ENCODE data around the gene S100B. TPM values are rescaled to one million over a fixed set of nuclear protein-coding genes. Genes with fewer than 3 reads are reported as not detected.

The S100B gene
- total and polyA plus RNA-seq, 2 of the 8 experiments (the other 6 are each of a cell fraction or from before 2014, with no cell fraction given) = 0.36 to 0.69 TPM

DNA sequence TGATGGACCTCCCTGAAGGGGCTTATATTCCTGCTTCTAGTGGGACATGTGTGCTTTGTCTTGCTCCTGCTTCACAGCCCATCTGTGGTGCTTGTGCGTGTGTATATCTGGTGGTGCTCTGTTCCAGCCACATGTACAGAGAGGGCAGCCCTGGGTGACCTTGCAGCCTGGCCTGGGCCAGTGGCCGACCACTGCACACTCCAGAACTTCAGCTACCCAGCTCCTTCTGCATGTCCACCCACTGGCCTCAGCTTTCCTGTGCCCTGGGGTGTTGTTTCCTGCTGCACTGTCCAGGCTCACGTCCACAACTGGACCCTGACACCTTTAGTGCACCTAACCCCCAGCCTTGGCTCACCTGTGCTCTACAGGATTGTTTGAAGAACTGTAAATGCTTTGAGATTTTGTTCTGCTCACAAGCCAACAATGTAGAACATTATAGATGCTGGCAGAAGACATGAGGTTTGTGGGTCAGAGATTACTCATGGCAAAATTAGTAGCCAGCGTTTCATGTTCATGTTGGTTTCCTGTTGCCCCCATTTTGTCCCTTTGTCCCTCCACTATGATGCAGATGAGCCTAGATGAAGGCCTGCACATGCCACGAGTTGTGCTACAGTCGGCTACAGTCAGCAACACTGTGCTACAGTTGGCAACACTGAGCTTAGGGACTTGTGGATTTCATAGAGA lies 5.3 kb upstream of the S100B start:
- Histone ChIP-seq H2BK12ac (ENCODE audit: low read depth, low read length) (no peak overlapping the region), H3K56ac (replicated peaks; ENCODE audit: insufficient read length, low read depth, low read length) (no peak overlapping the region), H3K4me2 (ENCODE audit: insufficient read depth in 1 of 2, low read depth in 2 of 2, low read length in 2 of 2) (no peak overlapping the region)

More for the DNA sequence above, 5.3 kb upstream of the S100B start:
- no peak overlapping the region for H3K14ac ChIP-seq (ENCODE audit: insufficient read length)
- no peak overlapping the region for H4K5ac ChIP-seq (ENCODE audit: insufficient read length, low read depth, low read length)
- WGBS, 2 experiments (ENCODE audit: extremely low coverage in 1 of 2, insufficient coverage in 1 of 2, insufficient read length in 1 of 2, insufficient replicate concordance in 2 of 2, low coverage in 1 of 2, low lambda C conversion rate in 2 of 2, missing lambda C conversion rate in 1 of 2) = 91% methylated on average over 6 of the region's 6 CpGs; no CpG with 5 or more reads in 1 of the 2 experiments
- H2AFZ ChIP-seq (ENCODE audit: low read length) = no peak overlapping the region
- FAIRE-seq (no peak), DNase-seq (ENCODE audit: low read depth in 1 of 2, low spot score in 2 of 2) (no peak)
- no peaks in the 10 kb centered on the region for H3K27me3 ChIP-seq (replicated peaks in 1 of 4; ENCODE audit: control insufficient read depth in 3 of 4, extremely low read depth in 1 of 4, insufficient read depth in 3 of 4, low read length in 3 of 4)
- no peak overlapping the region for H2BK20ac ChIP-seq (ENCODE audit: low read length)
- no peak overlapping the region for H4K91ac ChIP-seq (replicated peaks; ENCODE audit: insufficient read length, low read length)
- no peak overlapping the region for H3K18ac ChIP-seq (ENCODE audit: extremely low read depth, low read length)
- no peaks in the 10 kb centered on the region for H3K79me1 ChIP-seq (ENCODE audit: low read depth, low read length)
- CTCF ChIA-PET (ENCODE audit: partially characterized antibody) = no interaction called here
- no peaks in the 10 kb centered on the region for H4K20me1 ChIP-seq (replicated peaks in 1 of 2; ENCODE audit: control insufficient read depth in 1 of 2, insufficient read depth in 2 of 2, low read length in 2 of 2)
- peaks cover 0 to 5% (median 1%) of the 10 kb centered on the region in 4 experiments; a peak in 3 of 7 replicates for H3K4me1 ChIP-seq (replicated peaks in 1 of 4; ENCODE audit: control insufficient read depth in 3 of 4, insufficient read depth in 4 of 4, low read length in 3 of 4)
- H2AK5ac ChIP-seq (ENCODE audit: low read depth, low read length) = no peak overlapping the region
- H2BK5ac ChIP-seq (ENCODE audit: low read depth, low read length) = no peak overlapping the region
- H3K36me3 ChIP-seq (ENCODE audit: control insufficient read depth in 2 of 4, insufficient read depth in 4 of 4, low read length in 3 of 4) = no peaks in the 10 kb centered on the region
- POLR2A ChIA-PET (ENCODE audit: partially characterized antibody) = no interaction called here
- no peak overlapping the region for H3K9ac ChIP-seq (replicated peaks in 1 of 4; ENCODE audit: extremely low read depth in 1 of 4, low read depth in 3 of 4, low read length in 3 of 4)
- H3K27ac ChIP-seq (ENCODE audit: low read depth, low read length) = no peak overlapping the region
- no peak for TF ChIP-seq FOSL1 (IDR thresholded peaks at IDR 0.05; ENCODE audit: insufficient read depth, low read depth, low read length)
- no peak for TF ChIP-seq JUND (IDR thresholded peaks at IDR 0.05; ENCODE audit: low read length)
- TF ChIP-seq BACH1 (IDR thresholded peaks at IDR 0.05; ENCODE audit: low read length) = no peak
- TF ChIP-seq, protein P1, sequence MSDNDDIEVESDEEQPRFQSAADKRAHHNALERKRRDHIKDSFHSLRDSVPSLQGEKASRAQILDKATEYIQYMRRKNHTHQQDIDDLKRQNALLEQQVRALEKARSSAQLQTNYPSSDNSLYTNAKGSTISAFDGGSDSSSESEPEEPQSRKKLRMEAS (IDR thresholded peaks at IDR 0.05) = no peak
- TF ChIP-seq CHD1 (IDR thresholded peaks at IDR 0.05; ENCODE audit: low read depth, low read length) = no peak
- TF ChIP-seq CREB1 (IDR thresholded peaks at IDR 0.05) = no peak
- no peak for TF ChIP-seq SUZ12 (IDR thresholded peaks at IDR 0.05; ENCODE audit: low read length)
- no peak for TF ChIP-seq RNF2 (IDR thresholded peaks at IDR 0.05; ENCODE audit: borderline replicate concordance, low read depth, low read length, missing control alignments, poor library complexity, severe bottlenecking)
- TF ChIP-seq KDM5A (IDR thresholded peaks at IDR 0.05; ENCODE audit: low read length) = no peak
- TF ChIP-seq POU5F1 (IDR thresholded peaks at IDR 0.05; ENCODE audit: low read depth, low read length) = no peak
- no peak for TF ChIP-seq NRF1 (IDR thresholded peaks at IDR 0.05; ENCODE audit: low read depth, low read length)
- no peak for TF ChIP-seq SIX5 (IDR thresholded peaks at IDR 0.05; ENCODE audit: low read depth, low read length)
- H2BK120ac ChIP-seq (replicated peaks; ENCODE audit: low read depth, low read length) = no peak overlapping the region
- no peaks in the 10 kb centered on the region for H3K79me2 ChIP-seq (ENCODE audit: control insufficient read depth in 1 of 2, insufficient read depth in 2 of 2, low read length in 2 of 2)
- H2BK15ac ChIP-seq (ENCODE audit: low read length) = no peak overlapping the region
- no peak overlapping the region for H3K23ac ChIP-seq (ENCODE audit: insufficient read length)
- no peak overlapping the region for H3K4ac ChIP-seq (replicated peaks; ENCODE audit: insufficient read length, low read depth, low read length)
- H3K23me2 ChIP-seq (ENCODE audit: low read depth, low read length) = no peaks in the 10 kb centered on the region
- no peak overlapping the region for H3K4me3 ChIP-seq (ENCODE audit: extremely low read depth in 1 of 4, insufficient read depth in 2 of 4, low read depth in 3 of 4, low read length in 4 of 4)
- H4K8ac ChIP-seq (ENCODE audit: extremely low read depth, insufficient read depth, low read length) = no peak overlapping the region
- H3K9me3 ChIP-seq (ENCODE audit: insufficient read depth in 2 of 2, low read depth in 1 of 2, low read length in 1 of 2) = peaks cover 6 to 8% of the 10 kb centered on the region in 2 experiments; a peak in 2 of 4 replicates

Measured in H1 (cell line).